Right renal cortex interstitium (tissue), 3 donors: ENCODE data around the gene TOP1. TPM values are rescaled to one million over a fixed set of nuclear protein-coding genes. Genes with fewer than 3 reads are reported as not detected.
"Not testable (repeated sequence)": the region's sequence is repeated elsewhere in the genome, so short reads cannot be mapped to it uniquely, and the experiment has no call there.

Experiments used
- DNase-seq, 3 donors: peaks; one replicate each; pipeline ENCODE4 v3.0.0-alpha.2; 2013; ENCODE audit warnings: low read depth in 3 of 3, low spot score in 2 of 3
- polyA plus RNA-seq, 3 donors: library from polyadenylated mRNA; unstranded; fragments of 120-200 nt; gene quantifications; one replicate each; pipeline ENCODE4 v1.2.1, GENCODE V29; 2013; ENCODE audit not compliant: insufficient read length in 3 of 3

The TOP1 gene
- polyA plus RNA-seq, 3 donors = 116 to 123 (median 120) TPM

GRCh38 chr20:41086402-41087324 lies 58.0 kb downstream of the TOP1 start:
- DNase-seq = no peak

DNA sequence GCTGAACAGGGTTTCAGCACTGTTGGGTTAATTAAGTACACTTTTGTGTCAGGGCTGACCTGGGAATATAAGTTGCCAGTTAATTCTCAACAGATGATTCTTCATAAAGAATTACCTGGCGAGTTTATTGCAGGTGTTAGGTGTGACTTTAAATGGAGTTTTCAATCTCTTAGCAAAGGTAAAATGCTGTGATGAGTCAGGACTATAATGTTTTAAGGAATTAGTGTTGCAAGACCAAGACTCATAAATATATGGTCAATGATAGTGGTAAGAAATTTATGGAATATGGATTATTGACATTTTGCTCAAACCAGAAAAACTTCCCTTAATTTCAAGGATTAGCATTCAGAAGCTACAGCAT lies 58.7 kb downstream of the TOP1 start:
- no peak for DNase-seq

DNA sequence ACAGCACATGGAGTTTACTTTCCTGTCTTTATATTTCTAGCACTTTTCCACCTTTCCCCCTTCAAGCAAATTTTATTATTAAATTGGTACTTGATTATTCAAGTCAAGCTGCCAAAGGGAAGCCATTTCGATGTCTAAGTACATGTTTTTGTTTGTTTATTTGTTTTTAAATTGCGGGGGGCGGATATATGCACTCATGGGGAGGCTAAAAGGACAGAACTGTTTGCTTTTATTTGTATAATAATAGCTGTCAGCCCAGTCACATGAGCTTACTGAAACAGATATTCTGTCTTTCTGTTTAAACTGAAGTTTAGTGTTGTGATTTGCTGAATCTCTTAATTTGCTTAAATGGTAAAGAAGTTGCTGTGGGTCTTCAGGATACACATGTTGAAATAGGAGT lies 59.2 kb downstream of the TOP1 start:
- DNase-seq = no peak

- no peak for DNase-seq
Observed at GRCh38 chr20:41089555-41089954, 60.9 kb downstream of the TOP1 start.

GRCh38 chr20:41091927-41092326 lies 63.3 kb downstream of the TOP1 start:
- no peak for DNase-seq

GRCh38 chr20:41094353-41095055 lies 65.9 kb downstream of the TOP1 start:
- DNase-seq = no peak

DNA sequence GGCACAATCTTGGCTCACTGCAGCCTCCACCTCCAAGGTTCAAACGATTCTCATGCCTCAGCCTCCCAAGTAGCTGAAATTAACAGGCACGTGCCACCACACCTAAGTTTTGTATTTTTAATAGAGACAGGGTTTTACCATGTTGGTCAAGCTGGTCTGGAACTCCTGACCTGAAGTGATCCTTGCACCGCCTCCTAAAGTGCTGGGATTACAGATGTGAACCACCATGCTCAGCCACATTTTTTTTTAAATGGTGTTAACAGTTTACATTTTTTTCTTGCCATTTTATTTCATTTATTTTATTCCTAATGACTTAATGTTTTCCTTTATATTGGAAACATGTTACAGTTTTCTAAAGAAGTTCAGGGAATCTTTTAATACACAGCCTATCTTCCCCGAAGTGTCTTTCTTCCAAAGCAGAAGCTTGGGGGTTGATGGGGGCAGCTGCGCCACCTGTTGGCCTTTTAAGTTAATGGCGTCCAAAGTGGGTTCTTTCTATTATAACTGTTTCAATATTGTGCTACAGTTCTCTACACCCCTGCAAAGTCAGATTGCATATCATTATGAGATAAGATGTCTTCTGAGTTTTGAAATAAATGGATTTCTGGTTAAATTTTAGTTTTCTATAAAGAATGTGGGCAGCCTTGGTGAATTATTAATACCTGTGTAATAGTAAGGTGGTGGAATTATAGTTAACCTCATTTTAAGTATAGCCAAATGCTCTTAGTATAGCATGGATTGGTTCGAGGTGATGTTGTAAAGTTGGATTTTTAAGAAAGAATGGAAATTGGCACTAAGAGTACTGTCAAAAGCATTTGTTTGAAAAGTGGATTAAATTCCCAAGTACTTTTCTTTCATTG lies 66.7 kb downstream of the TOP1 start:
- DNase-seq = peak in 1 of 3 donors; percentile 32

GRCh38 chr20:41098703-41099250 lies 70.2 kb downstream of the TOP1 start:
- no peak for DNase-seq

DNA sequence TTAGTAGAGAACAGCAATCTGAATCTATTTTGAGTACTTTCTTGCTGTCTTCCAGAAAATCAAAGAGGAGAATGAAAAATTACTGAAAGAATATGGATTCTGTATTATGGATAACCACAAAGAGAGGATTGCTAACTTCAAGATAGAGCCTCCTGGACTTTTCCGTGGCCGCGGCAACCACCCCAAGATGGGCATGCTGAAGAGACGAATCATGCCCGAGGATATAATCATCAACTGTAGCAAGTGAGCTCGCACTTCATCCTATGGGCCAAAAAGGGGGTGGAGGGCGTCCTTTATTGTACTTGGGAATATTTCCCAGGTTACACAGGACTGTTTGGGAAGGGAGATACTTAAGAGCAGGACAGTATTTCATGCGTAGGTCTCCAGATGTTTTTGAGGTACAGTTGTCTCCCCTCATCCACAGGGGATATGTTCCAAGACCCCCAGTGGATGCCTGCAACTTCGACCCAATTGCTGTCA lies 71.4 kb downstream of the TOP1 start:
- no peak for DNase-seq

- DNase-seq = no peak
Observed at GRCh38 chr20:41101660-41102059, 73.0 kb downstream of the TOP1 start.

DNA sequence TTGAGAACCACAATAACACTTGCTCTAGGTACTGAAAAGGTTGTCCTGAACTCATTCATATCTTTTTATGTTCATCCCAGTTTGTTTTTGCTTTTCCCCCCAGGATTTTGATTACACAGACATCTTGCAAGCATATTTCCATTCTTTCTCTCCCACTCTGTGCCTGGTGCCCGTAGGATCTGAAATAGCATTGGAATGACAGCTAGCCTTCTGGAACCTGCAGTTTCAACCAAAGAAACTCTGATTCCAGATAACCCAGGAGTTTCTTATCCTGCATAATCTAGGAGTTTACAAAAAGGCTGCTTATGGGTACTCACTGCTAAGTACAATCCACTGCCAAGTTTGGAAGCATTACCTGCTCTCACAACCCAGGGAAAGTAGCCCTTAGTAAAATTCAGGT lies 79.9 kb downstream of the TOP1 start:
- DNase-seq = no peak

DNA sequence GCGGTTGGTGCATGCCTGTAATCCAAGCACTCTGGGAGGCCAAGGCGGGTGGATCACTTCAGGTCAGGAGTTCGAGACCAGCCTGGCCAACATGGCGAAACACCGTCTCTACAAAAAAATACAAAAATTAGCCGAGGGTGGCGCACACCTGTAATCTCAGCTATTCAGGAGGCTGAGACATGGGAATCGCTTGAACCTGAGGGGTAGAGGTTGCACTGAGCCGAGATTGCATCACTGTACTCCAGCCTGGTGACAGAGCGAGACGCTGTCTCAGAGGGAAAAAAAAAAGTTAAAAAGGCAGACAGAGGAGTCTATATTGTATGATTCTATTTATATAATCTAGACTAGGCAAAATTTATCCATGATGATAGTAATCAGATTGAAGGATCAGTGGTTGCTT lies 81.4 kb downstream of the TOP1 start:
- DNase-seq = no peak

- DNase-seq = no peak
Observed at GRCh38 chr20:41110930-41111577, 82.4 kb downstream of the TOP1 start.

- no peak for DNase-seq
Observed at GRCh38 chr20:41111578-41111951, 82.9 kb downstream of the TOP1 start.

GRCh38 chr20:41116282-41116956 lies 87.8 kb downstream of the TOP1 start:
- no peak for DNase-seq

GRCh38 chr20:41118159-41118558 lies 89.5 kb downstream of the TOP1 start:
- not testable (repeated sequence) for DNase-seq

GRCh38 chr20:41118632-41119031 lies 90.0 kb downstream of the TOP1 start:
- no peak for DNase-seq

DNA sequence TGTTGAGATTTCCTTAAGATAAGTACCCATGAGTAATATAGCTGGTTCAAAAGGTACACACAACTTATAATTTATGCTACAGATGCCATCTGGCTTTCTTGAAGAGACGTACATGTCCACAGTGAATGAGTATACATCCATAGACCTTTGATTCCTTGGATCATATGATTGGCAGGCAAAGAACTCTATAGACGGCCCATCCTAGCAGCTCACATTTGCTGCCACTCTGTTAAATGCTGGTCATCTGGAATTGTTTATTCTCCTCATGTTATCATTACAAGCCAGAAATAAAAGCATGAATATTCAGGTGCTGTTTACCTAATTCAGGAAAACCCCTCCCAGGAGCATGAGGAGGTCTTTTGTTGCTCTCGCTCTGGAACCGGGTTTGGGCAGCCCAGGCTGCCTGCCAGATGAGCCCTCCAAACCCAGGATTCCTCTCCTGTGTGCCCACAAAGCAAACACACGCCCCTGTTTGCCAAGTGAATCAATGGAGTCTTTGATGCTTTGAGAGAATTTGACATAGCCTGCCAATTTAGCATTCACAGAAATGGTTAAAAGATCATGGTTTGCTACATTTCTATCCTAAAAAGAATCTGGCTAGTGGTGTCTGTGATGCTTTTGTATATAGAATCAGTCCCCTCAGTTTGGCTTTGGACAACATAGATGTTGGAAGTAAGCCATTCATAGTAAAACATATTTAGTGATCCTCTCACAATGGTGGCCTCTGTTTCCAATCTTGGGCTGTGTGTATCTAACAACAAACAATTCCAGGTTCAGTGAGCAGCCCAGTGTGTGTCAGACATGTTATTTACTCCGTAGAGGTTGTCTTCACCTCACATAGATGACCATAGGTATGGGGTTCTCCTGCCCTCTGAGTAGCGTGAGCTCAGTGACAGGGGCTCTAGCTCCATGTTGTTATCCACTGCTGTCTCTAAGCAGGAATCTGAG lies 91.3 kb downstream of the TOP1 start:
- DNase-seq = no peak

DNA sequence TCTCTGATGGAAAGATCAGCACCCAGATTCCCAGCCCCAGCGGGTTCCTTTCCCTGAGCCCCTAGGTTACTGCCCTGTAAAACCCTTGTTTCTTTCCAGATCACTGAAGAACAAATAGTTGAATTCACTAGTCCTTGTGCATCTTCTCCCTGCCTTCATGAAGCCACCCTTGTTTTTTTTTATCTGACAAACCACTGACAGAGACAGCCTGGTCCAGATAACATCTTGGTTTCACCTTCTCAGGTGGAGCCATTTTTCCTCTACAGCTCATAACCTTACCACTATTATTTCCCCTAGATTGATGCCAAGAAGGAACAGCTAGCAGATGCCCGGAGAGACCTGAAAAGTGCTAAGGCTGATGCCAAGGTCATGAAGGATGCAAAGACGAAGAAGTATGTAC lies 92.8 kb downstream of the TOP1 start:
- no peak for DNase-seq
